GM21367 (cell line): ENCODE data around the gene SLC6A6.

ENCODE experiments used
- ATAC-seq: cut with Tn5 transposase; IDR thresholded peaks from one replicate; pipeline ENCODE4 v1.9.1; 2021; ENCODE audit not compliant: unreplicated experiment

SLC6A6 gene

GRCh38 chr3:14451844-14452739 lies 49.7 kb downstream of the SLC6A6 start:
- no peak for ATAC-seq

GRCh38 chr3:14452740-14453710 lies 50.6 kb downstream of the SLC6A6 start:
- ATAC-seq: no peak

GRCh38 chr3:14453876-14454638 lies 51.7 kb downstream of the SLC6A6 start:
- ATAC-seq: no peak

GRCh38 chr3:14454639-14455310 lies 52.4 kb downstream of the SLC6A6 start:
- ATAC-seq: no peak

- no peak for ATAC-seq
These were observed 53.3 kb downstream of the SLC6A6 start for GRCh38 chr3:14455571-14456317.

- no peak for ATAC-seq
These were observed 54.4 kb downstream of the SLC6A6 start for GRCh38 chr3:14456794-14457193.

- ATAC-seq: no peak
These were observed 55.1 kb downstream of the SLC6A6 start for GRCh38 chr3:14457481-14457880.

- no peak for ATAC-seq
These were observed 55.6 kb downstream of the SLC6A6 start for GRCh38 chr3:14457999-14458398.

- no peak for ATAC-seq
These were observed 56.2 kb downstream of the SLC6A6 start for GRCh38 chr3:14458434-14459275.

- ATAC-seq: no peak
These were observed 57.0 kb downstream of the SLC6A6 start for GRCh38 chr3:14459384-14459783.

- ATAC-seq: no peak
These were observed 57.4 kb downstream of the SLC6A6 start for GRCh38 chr3:14459787-14460186.

GRCh38 chr3:14460342-14461005 lies 58.1 kb downstream of the SLC6A6 start:
- no peak for ATAC-seq

GRCh38 chr3:14461006-14461747 lies 58.8 kb downstream of the SLC6A6 start:
- ATAC-seq: no peak

- ATAC-seq: no peak
These were observed 59.4 kb downstream of the SLC6A6 start for GRCh38 chr3:14461748-14462324.

GRCh38 chr3:14462738-14463137 lies 60.3 kb downstream of the SLC6A6 start:
- no peak for ATAC-seq

GRCh38 chr3:14463330-14464140 lies 61.1 kb downstream of the SLC6A6 start:
- ATAC-seq: no peak

- no peak for ATAC-seq
These were observed 61.7 kb downstream of the SLC6A6 start for GRCh38 chr3:14464141-14464465.
